Right atrium auricular region (tissue), 2 donors: Measurements from ENCODE around the gene FOXJ1. TPM values are rescaled to one million over a fixed set of nuclear protein-coding genes. Genes with fewer than 3 reads are reported as not detected.

ENCODE experiments used
- DNase-seq: peaks from one replicate; pipeline ENCODE4 v3.0.0-alpha.2; 2019; ENCODE audit warnings: low spot score
- H3K27ac ChIP-seq, 2 donors: fragments of 200-600 bp; sonication (generic); 1 replicate in 1 of 2; 2 replicates in 1 of 2; pipeline ENCODE4 v1.5.1; 2016 to 2019
- H3K27me3 ChIP-seq, 2 donors: fragments of 200-600 bp; sonication (generic); one replicate each; pipeline versions ENCODE4 v1.5.1 to v1.6.0; 2017 to 2019
- H3K36me3 ChIP-seq: fragments of 200-600 bp; sonication (generic); one replicate; pipeline ENCODE4 v1.5.1; 2016
- H3K4me1 ChIP-seq, 2 donors: fragments of 200-600 bp; sonication (generic); one replicate each; pipeline versions ENCODE4 v1.5.1 to v1.6.0; 2017 to 2019
- H3K4me3 ChIP-seq, 2 donors: fragments of 200-600 bp; sonication (generic); 1 replicate in 1 of 2; 2 replicates in 1 of 2; pipeline ENCODE4 v1.5.1; 2017 to 2019; ENCODE audit warnings: mild to moderate bottlenecking in 1 of 2, moderate library complexity in 1 of 2
- H3K9me3 ChIP-seq, 2 donors: fragments of 200-600 bp; sonication (generic); one replicate each; pipeline ENCODE4 v1.5.1; 2019
- total RNA-seq, 2 donors: library from RNA; depleted of rRNA; stranded (reverse); fragments of >200 nt; gene quantifications; one replicate each; pipeline ENCODE4 v1.1.0, GENCODE V29; 2016
- TF ChIP-seq, protein P1 (sequence below), 2 donors: fragments of 200-600 bp; sonication (generic); IDR thresholded peaks; one replicate each; pipeline ENCODE4 v1.5.1; 2019; ENCODE audit warnings: antibody characterized with exemption in 2 of 2

FOXJ1 gene
- total RNA-seq, 2 donors from 2014 or later = not detected

DNA sequence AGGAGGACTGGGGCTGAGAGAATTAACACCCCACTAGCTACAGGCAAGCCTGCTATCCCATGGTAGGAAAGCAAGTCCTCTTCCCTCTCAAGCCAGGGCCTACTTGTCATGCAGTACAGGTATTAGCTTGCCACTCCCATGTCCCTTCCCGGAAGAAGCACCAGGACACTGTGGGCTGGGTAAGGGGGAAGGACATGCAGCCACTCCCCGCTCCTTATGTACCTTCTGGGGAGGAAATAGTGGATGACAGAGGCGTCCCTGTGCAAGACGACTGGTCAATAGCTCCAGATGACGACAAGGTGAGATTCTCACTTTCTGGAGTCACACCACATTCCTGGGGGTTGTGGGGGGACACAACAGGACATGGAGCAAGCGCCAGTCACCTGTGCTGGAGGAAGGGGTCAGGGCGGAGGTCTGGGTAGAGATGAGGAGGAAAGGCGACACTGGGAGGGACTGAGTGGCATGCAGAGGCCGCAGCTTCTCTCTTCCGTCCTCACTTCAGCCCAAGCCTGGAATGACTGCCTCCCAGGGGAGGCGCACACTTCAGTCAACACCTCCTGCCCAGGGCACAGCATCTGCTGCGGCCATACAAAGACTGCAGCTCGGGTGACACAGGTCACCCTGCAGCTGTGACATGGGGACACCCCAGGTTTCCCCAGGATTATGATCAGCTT lies 15.1 kb upstream of the FOXJ1 start:
- Histone ChIP-seq H3K4me1 (no peaks in the 10 kb centered on the region), H3K4me3 (no peak overlapping the region), H3K36me3 (no peaks in the 10 kb centered on the region), H3K9me3 (no peaks in the 10 kb centered on the region), H3K27ac (no peak overlapping the region), H3K27me3 (no peaks in the 10 kb centered on the region)
- DNase-seq = no peak
- TF ChIP-seq, protein P1, sequence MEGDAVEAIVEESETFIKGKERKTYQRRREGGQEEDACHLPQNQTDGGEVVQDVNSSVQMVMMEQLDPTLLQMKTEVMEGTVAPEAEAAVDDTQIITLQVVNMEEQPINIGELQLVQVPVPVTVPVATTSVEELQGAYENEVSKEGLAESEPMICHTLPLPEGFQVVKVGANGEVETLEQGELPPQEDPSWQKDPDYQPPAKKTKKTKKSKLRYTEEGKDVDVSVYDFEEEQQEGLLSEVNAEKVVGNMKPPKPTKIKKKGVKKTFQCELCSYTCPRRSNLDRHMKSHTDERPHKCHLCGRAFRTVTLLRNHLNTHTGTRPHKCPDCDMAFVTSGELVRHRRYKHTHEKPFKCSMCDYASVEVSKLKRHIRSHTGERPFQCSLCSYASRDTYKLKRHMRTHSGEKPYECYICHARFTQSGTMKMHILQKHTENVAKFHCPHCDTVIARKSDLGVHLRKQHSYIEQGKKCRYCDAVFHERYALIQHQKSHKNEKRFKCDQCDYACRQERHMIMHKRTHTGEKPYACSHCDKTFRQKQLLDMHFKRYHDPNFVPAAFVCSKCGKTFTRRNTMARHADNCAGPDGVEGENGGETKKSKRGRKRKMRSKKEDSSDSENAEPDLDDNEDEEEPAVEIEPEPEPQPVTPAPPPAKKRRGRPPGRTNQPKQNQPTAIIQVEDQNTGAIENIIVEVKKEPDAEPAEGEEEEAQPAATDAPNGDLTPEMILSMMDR (IDR thresholded peaks at IDR 0.05) = no peak

DNA sequence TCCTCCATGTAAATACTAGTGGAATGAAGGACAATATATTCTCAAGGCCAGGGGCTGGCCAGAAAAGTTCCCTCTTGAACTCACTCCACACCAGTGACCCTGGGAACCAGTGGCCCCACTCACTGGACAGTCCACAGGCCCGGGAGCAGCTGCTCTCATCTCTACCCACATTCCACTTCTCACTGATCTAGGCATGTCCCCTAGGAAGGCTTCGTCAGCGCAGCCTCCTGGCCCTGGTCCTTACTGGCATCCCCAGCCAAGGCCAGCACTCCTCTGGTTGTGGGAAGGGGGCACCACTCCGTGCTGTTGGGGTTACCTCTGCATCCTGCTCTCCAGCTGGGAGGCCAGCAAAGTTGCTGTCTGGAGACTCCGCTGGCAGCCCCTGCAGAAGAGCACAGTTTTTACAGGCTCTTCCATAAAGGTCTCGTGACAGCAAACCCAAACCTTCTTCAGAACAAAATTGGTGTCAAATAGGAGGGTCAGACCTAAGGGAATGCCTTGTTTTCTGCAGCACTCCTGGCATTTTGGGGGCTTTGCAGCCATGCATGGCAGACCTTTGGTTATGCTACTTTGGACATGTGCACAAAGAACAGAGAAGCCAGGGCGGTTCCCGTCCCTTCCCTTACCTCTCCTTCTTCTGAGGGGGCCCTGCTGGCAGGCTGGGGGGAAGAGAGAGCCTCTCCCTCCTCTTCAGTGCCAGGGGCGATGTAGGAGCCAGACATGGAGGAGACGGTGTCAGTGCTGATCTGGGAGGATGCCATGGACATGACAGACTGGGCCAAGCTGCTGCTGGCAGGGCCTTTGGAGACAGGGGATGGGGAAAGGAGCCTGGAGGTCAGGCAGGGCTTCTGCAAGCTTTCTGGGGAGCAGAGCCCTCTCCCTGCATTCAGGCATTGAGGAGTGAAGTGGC lies 14.1 kb upstream of the FOXJ1 start:
- Histone ChIP-seq H3K9me3 (no peaks in the 10 kb centered on the region), H3K4me1 (no peaks in the 10 kb centered on the region), H3K4me3 (no peak overlapping the region), H3K27me3 (no peaks in the 10 kb centered on the region), H3K27ac (no peak overlapping the region), H3K36me3 (no peaks in the 10 kb centered on the region)
- TF ChIP-seq, protein P1 (IDR thresholded peaks at IDR 0.05) = no peak
- DNase-seq = no peak

DNA sequence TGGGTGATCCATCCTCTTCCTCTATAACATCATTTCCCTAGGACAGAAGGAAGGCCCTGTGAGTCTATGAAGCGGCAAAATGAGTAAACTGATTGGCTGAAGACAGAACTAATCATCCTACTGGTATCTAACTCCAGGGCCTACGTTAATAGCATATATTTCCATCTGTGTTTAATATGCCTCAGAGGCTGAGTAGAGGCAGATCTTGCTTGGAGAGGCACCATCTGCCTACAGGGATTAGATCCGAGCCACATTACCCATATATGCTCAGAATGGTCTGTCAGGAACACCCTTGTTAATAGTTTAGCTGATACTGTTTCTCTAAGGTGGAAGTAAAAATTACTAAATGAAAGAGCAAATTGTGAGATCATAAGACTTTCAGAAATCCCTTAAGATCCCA lies 13.2 kb upstream of the FOXJ1 start:
- TF ChIP-seq, protein P1 (IDR thresholded peaks at IDR 0.05) = no peak
- Histone ChIP-seq H3K36me3 (no peaks in the 10 kb centered on the region), H3K4me3 (no peak overlapping the region), H3K27ac (no peak overlapping the region), H3K27me3 (no peaks in the 10 kb centered on the region), H3K9me3 (no peaks in the 10 kb centered on the region), H3K4me1 (no peaks in the 10 kb centered on the region)
- DNase-seq = no peak

DNA sequence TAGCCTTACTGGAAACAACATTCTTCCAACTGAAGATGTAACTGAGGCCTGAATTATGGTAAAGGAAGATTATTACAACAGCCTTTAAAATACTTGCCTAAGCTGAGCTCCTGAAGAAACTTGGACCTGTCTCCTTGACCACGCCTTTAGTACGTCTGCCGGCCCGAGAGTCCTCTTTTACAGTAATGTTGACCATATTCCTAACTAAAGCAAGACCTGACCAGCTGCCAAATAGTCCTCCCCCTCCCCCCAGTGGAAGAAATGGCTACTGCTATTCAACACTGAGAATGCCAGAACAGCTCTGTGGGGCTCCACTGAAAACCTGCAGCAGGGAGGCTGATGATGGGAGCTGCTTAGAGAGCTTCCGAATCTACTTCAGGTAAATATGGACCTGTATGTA lies 12.6 kb upstream of the FOXJ1 start:
- H3K27ac ChIP-seq = no peak overlapping the region
- no peaks in the 10 kb centered on the region for H3K4me1 ChIP-seq
- no peak for DNase-seq
- H3K4me3 ChIP-seq = no peak overlapping the region
- TF ChIP-seq, protein P1 (IDR thresholded peaks at IDR 0.05) = peak in 1 of 2 donors; percentile 22
- H3K9me3 ChIP-seq = no peaks in the 10 kb centered on the region
- no peaks in the 10 kb centered on the region for H3K27me3 ChIP-seq
- H3K36me3 ChIP-seq = no peaks in the 10 kb centered on the region

DNA sequence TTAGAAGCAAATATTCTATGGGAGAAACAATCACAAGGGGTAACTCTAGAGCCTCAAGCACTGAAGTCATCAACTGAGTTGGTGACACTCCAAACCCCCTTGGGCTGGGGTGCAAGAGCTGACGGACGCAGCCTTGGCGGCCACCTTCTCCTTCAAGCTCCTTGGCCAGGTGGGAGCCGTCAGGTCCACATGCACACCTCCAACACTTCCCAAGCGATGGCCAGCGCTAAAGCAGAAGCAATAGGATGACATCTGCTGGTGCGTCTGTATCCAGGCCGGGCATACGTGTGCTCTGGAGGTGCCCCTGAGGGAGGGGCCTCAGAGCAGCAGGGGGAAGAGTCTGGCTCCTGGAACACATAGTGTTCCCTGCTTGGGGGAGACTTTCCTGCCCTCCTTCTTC lies 12.2 kb upstream of the FOXJ1 start:
- H3K4me1 ChIP-seq = no peaks in the 10 kb centered on the region
- no peaks in the 10 kb centered on the region for H3K36me3 ChIP-seq
- no peaks in the 10 kb centered on the region for H3K27me3 ChIP-seq
- TF ChIP-seq, protein P1 (IDR thresholded peaks at IDR 0.05) = no peak
- H3K9me3 ChIP-seq = no peaks in the 10 kb centered on the region
- no peak overlapping the region for H3K4me3 ChIP-seq
- H3K27ac ChIP-seq = no peak overlapping the region
- DNase-seq = no peak
